Tibial artery (tissue), 4 donors: Measurements from ENCODE around the gene CPAMD8.

Source experiments
- DNase-seq, 2 donors: peaks; one replicate each; pipeline ENCODE4 v3.0.0-alpha.2; 2019
- H3K27ac ChIP-seq, 2 donors: fragments of 200-600 bp; sonication (generic) in 1 of 2; 1 replicate in 1 of 2; 2 replicates in 1 of 2; pipeline ENCODE4 v1.5.1; 2018 to 2019; ENCODE audit warnings: mild to moderate bottlenecking in 1 of 2
- H3K27me3 ChIP-seq, 2 donors: fragments of 200-600 bp; sonication (generic) in 1 of 2; one replicate each; pipeline versions ENCODE4 v1.5.1 to v1.6.0; 2016 to 2019
- H3K36me3 ChIP-seq, 3 donors: fragments of 200-600 bp; sonication (generic) in 2 of 3; one replicate each; pipeline ENCODE4 v1.5.1; 2016 to 2019; ENCODE audit warnings: mild to moderate bottlenecking in 2 of 3
- H3K4me1 ChIP-seq, 4 donors: fragments of 200-600 bp; sonication (generic) in 2 of 4; 1 replicate in 3 of 4; 2 replicates in 1 of 4; pipeline ENCODE4 v1.5.1; 2016 to 2019
- H3K4me3 ChIP-seq, 2 donors: fragments of 200-600 bp; sonication (generic) in 1 of 2; 1 replicate in 1 of 2; 2 replicates in 1 of 2; pipeline ENCODE4 v1.5.1; 2018 to 2019; ENCODE audit warnings: mild to moderate bottlenecking in 2 of 2
- H3K9me3 ChIP-seq, 3 donors: fragments of 200-600 bp; sonication (generic) in 1 of 3; one replicate each; pipeline ENCODE4 v1.5.1; 2016 to 2019
- CTCF ChIP-seq, 2 experiments: fragments of 200-600 bp in 1 of 2; fragments of 450-650 bp in 1 of 2; IDR thresholded peaks; one replicate each; pipeline ENCODE4 v1.5.1; 2017 to 2019; ENCODE audit warnings: antibody characterized with exemption in 2 of 2, mild to moderate bottlenecking in 1 of 2, moderate library complexity in 1 of 2
- intact Hi-C: fragments of 100-400 bp; cut with DNase I; formaldehyde crosslinking; loops from one replicate; pipeline ENCODE4 v1.15.0; 2023; ENCODE audit warnings: low total_unique reads

The CPAMD8 gene

GRCh38 chr19:17061691-17062090 lies 35.1 kb upstream of the CPAMD8 start:
- H3K27ac ChIP-seq: no peak overlapping the region
- H3K4me1 ChIP-seq: no peaks in the 10 kb centered on the region
- no peak for DNase-seq
- H3K36me3 ChIP-seq: peaks cover 35 to 54% (median 35%) of the 10 kb centered on the region in 3 donors
- H3K27me3 ChIP-seq: no peaks in the 10 kb centered on the region
- H3K4me3 ChIP-seq: no peak overlapping the region
- TF ChIP-seq CTCF (IDR thresholded peaks at IDR 0.05): no peak
- intact Hi-C loops: no loop called here
- peaks cover 0 to 17% (median 15%) of the 10 kb centered on the region in 3 donors for H3K9me3 ChIP-seq

- intact Hi-C loops: no loop called here
- Histone ChIP-seq H3K4me1 (no peaks in the 10 kb centered on the region), H3K27ac (no peak overlapping the region), H3K27me3 (no peaks in the 10 kb centered on the region), H3K9me3 (peaks cover 0 to 17% (median 15%) of the 10 kb centered on the region in 3 donors), H3K36me3 (peaks cover 32 to 55% (median 35%) of the 10 kb centered on the region in 3 donors), H3K4me3 (no peak overlapping the region)
- TF ChIP-seq CTCF (IDR thresholded peaks at IDR 0.05): no peak
- no peak for DNase-seq
Observed at GRCh38 chr19:17061205-17061604, 34.6 kb upstream of the CPAMD8 start.

GRCh38 chr19:17060802-17061201 lies 34.2 kb upstream of the CPAMD8 start:
- intact Hi-C loops: no loop called here
- no peaks in the 10 kb centered on the region for H3K4me1 ChIP-seq
- peaks cover 30 to 55% (median 35%) of the 10 kb centered on the region in 3 donors for H3K36me3 ChIP-seq
- no peak for DNase-seq
- H3K9me3 ChIP-seq: peaks cover 0 to 17% (median 15%) of the 10 kb centered on the region in 3 donors
- H3K27me3 ChIP-seq: no peaks in the 10 kb centered on the region
- TF ChIP-seq CTCF (IDR thresholded peaks at IDR 0.05): no peak
- H3K4me3 ChIP-seq: no peak overlapping the region
- no peak overlapping the region for H3K27ac ChIP-seq

- no peak for TF ChIP-seq CTCF (IDR thresholded peaks at IDR 0.05)
- Histone ChIP-seq H3K36me3 (peaks cover 34 to 75% (median 48%) of the 10 kb centered on the region in 3 donors), H3K9me3 (peaks cover 0 to 17% (median 15%) of the 10 kb centered on the region in 3 donors), H3K4me1 (no peaks in the 10 kb centered on the region), H3K4me3 (no peak overlapping the region), H3K27ac (no peak overlapping the region), H3K27me3 (no peaks in the 10 kb centered on the region)
- intact Hi-C loops: no loop called here
- DNase-seq: no peak
Observed at GRCh38 chr19:17058236-17058635, 31.6 kb upstream of the CPAMD8 start.

- peaks cover 35 to 90% (median 51%) of the 10 kb centered on the region in 3 donors for H3K36me3 ChIP-seq
- intact Hi-C loops: no loop called here
- no peak for TF ChIP-seq CTCF (IDR thresholded peaks at IDR 0.05)
Observed at GRCh38 chr19:17055636-17056035, 29.0 kb upstream of the CPAMD8 start.

GRCh38 chr19:17054746-17055145 lies 28.1 kb upstream of the CPAMD8 start:
- intact Hi-C loops: loop anchor here (5.0 kb wide), 1 partner anchor 282 kb away; no protein-coding TSS in a partner anchor

More at GRCh38 chr19:17055636-17056035, 29.0 kb upstream of the CPAMD8 start:
- peaks cover 0 to 17% (median 15%) of the 10 kb centered on the region in 3 donors for H3K9me3 ChIP-seq
- H3K27ac ChIP-seq: no peak overlapping the region
- H3K27me3 ChIP-seq: no peaks in the 10 kb centered on the region
- no peak overlapping the region for H3K4me3 ChIP-seq
- no peak for DNase-seq
- H3K4me1 ChIP-seq: no peaks in the 10 kb centered on the region

More at GRCh38 chr19:17054746-17055145, 28.1 kb upstream of the CPAMD8 start:
- Histone ChIP-seq H3K4me3 (no peak overlapping the region), H3K36me3 (peaks cover 35 to 96% (median 56%) of the 10 kb centered on the region in 3 donors), H3K27me3 (no peaks in the 10 kb centered on the region), H3K4me1 (no peaks in the 10 kb centered on the region), H3K27ac (no peak overlapping the region), H3K9me3 (peaks cover 0 to 17% (median 15%) of the 10 kb centered on the region in 3 donors)
- TF ChIP-seq CTCF (IDR thresholded peaks at IDR 0.05): no peak
- DNase-seq: no peak
